ENCODE results near the gene NXPH4.

The NXPH4 gene

GRCh38 chr12:57219993-57220754 lies 3.6 kb downstream of the NXPH4 start:
- no peak for DNase-seq

- no peak for DNase-seq
Measured at GRCh38 chr12:57220770-57221168, 4.2 kb downstream of the NXPH4 start.

GRCh38 chr12:57221169-57221917 lies 4.7 kb downstream of the NXPH4 start:
- DNase-seq: no peak

GRCh38 chr12:57222286-57223190 lies 5.9 kb downstream of the NXPH4 start:
- no peak for DNase-seq

GRCh38 chr12:57223191-57224165 lies 6.9 kb downstream of the NXPH4 start:
- no peak for DNase-seq

- no peak for DNase-seq
Measured at GRCh38 chr12:57224278-57224972, 7.8 kb downstream of the NXPH4 start.

GRCh38 chr12:57224973-57225679 lies 8.5 kb downstream of the NXPH4 start:
- no peak for DNase-seq

GRCh38 chr12:57225680-57226210 lies 9.2 kb downstream of the NXPH4 start:
- no peak for DNase-seq

- no peak for DNase-seq
Measured at GRCh38 chr12:57226588-57227314, 10.2 kb downstream of the NXPH4 start.

GRCh38 chr12:57227315-57228115 lies 10.9 kb downstream of the NXPH4 start:
- no peak for DNase-seq

- no peak for DNase-seq
Measured at GRCh38 chr12:57229046-57229633, 12.5 kb downstream of the NXPH4 start.

- peak; percentile 98 for DNase-seq
Measured at GRCh38 chr12:57229634-57230380, 13.2 kb downstream of the NXPH4 start, which contains the start of gene SHMT2. SHMT2 (plus strand) TSS chr12:57229711; CDS start chr12:57229779, 68 bp downstream.

- no peak for DNase-seq
Measured at GRCh38 chr12:57230381-57231155, 14.0 kb downstream of the NXPH4 start.

GRCh38 chr12:57231276-57232021 lies 14.9 kb downstream of the NXPH4 start:
- DNase-seq: no peak

GRCh38 chr12:57232156-57232756 lies 15.7 kb downstream of the NXPH4 start:
- no peak for DNase-seq

Measured in 8988T (cell line).